ENCODE results near the gene CADM4.

CADM4 gene

GRCh38 chr19:43673637-43674036 is 34.0 kb upstream of the CADM4 start:
- Mint-ChIP-seq H3K4me3 (no peak overlapping the region), H3K27me3 (no peaks in the 10 kb centered on the region), H3K27ac (no peak overlapping the region), H3K36me3 (ENCODE audit: low read depth) (no peaks in the 10 kb centered on the region), H3K9me3 (no peaks in the 10 kb centered on the region), H3K4me1 (ENCODE audit: low read depth) (peaks cover 31% of the 10 kb centered on the region)
- no peak for DNase-seq

GRCh38 chr19:43672061-43672679 is 32.5 kb upstream of the CADM4 start:
- no peaks in the 10 kb centered on the region for H3K27me3 Mint-ChIP-seq
- peaks cover 44% of the 10 kb centered on the region for H3K4me1 Mint-ChIP-seq (ENCODE audit: low read depth)
- H3K27ac Mint-ChIP-seq, result no peak overlapping the region
- no peak for DNase-seq
- H3K9me3 Mint-ChIP-seq, result no peaks in the 10 kb centered on the region
- H3K4me3 Mint-ChIP-seq, result no peak overlapping the region
- H3K36me3 Mint-ChIP-seq (ENCODE audit: low read depth), result peaks cover 8% of the 10 kb centered on the region

DNA sequence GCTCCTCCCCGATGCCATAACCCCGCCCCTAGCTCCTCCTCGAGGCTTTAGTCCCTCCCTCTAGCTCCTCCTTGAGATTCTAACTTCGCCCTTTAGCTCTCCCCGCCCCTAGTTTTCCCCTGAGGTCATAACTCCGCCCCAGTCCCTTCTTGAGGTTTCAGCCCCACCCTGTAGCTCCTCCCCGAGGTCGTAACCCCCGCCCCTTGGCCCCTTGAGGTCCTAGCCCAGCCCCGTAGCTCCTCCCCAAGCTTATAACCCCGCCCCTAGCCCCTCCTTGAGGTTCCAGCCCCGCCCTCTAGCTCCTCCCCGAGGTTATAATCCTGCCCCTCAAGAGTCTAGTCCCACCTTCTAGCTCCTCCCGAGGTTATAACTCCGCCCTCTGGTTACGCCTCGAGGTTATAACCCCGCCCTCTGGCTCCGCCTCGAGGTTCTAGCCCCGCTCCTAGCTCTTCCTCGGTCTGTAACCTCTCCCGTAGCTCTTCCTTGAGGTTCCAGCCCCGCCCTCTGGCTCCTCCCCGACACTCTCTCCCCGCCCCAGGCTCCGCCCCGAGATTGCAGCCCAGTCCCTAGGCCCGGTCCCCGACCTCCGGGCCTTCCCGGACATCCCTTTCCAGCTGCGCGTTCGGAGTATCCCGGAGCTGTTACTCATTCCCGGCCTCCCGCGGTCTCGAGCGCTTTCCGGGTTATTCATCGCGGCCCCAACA is 28.9 kb upstream of the CADM4 start:
- DNase-seq, result peak; percentile 96
- H3K27ac Mint-ChIP-seq, result peak overlapping the region; percentile 86
- peak overlapping the region; percentile 80 for H3K4me3 Mint-ChIP-seq
- peaks cover 11% of the 10 kb centered on the region for H3K36me3 Mint-ChIP-seq (ENCODE audit: low read depth)
- H3K27me3 Mint-ChIP-seq, result no peaks in the 10 kb centered on the region
- no peaks in the 10 kb centered on the region for H3K9me3 Mint-ChIP-seq
- H3K4me1 Mint-ChIP-seq (ENCODE audit: low read depth), result peaks cover 47% of the 10 kb centered on the region

DNA sequence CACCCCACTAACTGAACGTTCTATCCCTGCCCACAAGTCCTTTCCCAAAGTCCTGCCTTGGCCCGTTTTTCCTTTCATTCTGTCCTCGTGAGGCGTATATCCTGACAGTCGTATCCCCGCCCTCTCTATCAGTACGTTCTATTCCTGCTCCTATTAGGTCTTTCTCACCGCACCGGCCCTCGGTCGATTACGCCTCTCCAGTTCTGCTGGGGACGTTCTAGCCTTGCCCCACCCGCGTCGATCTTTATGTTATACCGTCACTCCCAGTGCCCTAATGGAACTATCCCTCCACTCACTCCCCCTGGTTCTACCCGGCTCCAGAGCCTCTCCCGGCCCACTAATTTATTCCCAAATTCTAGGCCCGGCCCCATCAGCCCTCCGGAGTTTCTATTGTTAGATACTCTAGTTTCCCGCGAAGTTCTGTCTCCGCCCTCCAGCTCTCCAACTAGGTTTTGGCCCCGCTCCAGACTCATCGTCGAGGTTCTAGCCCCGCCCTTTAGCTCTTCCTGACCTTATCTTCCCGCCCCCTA is 28.3 kb upstream of the CADM4 start:
- H3K4me1 Mint-ChIP-seq (ENCODE audit: low read depth), result peaks cover 49% of the 10 kb centered on the region
- no peak for DNase-seq
- no peaks in the 10 kb centered on the region for H3K9me3 Mint-ChIP-seq
- H3K36me3 Mint-ChIP-seq (ENCODE audit: low read depth), result peaks cover 11% of the 10 kb centered on the region
- no peaks in the 10 kb centered on the region for H3K27me3 Mint-ChIP-seq
- H3K27ac Mint-ChIP-seq, result peak overlapping the region; percentile 86
- H3K4me3 Mint-ChIP-seq, result peak overlapping the region; percentile 80

- H3K27ac Mint-ChIP-seq, result peak overlapping the region; percentile 86
- DNase-seq, result no peak
- no peaks in the 10 kb centered on the region for H3K27me3 Mint-ChIP-seq
- H3K4me1 Mint-ChIP-seq (ENCODE audit: low read depth), result peaks cover 49% of the 10 kb centered on the region
- peak overlapping the region; percentile 80 for H3K4me3 Mint-ChIP-seq
- peaks cover 13% of the 10 kb centered on the region for H3K36me3 Mint-ChIP-seq (ENCODE audit: low read depth)
- H3K9me3 Mint-ChIP-seq, result no peaks in the 10 kb centered on the region
Observed at GRCh38 chr19:43667126-43667875, 27.7 kb upstream of the CADM4 start.

DNA sequence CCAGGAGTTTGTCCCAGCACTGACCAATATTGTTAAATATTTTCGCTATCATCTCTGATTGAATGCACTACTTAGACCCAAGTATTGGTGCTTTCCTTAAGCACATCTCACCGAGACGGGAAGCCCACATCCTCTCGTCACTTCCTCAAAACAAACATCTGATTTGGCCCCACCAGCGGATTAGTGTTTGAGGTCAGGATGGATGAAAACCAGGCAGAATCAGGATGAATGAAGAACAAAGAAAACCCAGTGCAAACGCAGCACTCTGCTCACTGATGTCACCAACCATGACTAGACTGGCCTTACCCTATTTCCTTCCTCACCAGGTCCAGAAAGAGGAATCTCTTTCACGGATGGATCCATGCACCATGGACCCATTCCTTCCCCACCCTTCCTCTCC is 24.4 kb upstream of the CADM4 start:
- no peaks in the 10 kb centered on the region for H3K9me3 Mint-ChIP-seq
- H3K4me1 Mint-ChIP-seq (ENCODE audit: low read depth), result peaks cover 35% of the 10 kb centered on the region
- H3K4me3 Mint-ChIP-seq, result no peak overlapping the region
- H3K36me3 Mint-ChIP-seq (ENCODE audit: low read depth), result peaks cover 15% of the 10 kb centered on the region
- no peaks in the 10 kb centered on the region for H3K27me3 Mint-ChIP-seq
- no peak for DNase-seq
- H3K27ac Mint-ChIP-seq, result peak overlapping the region; percentile 67

DNA sequence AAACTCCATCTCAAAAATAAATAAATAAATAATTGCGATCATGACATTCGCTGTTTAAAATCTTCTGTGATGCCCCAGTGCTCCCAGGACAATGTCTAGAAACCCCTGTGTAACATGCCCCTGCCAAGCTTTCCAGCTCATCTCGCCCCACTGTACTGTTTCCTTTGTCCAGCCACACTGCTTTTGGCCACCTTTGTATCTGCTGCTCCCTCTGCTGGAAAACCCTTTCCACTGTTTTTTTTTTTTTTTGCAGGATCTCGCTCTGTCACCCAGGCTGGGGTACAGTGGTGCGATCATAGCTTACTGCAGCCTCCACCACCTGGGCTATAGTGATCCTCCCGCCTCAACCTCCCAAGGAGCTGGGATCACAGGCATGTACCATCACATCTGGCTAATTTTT is 22.8 kb upstream of the CADM4 start:
- Mint-ChIP-seq H3K9me3 (peaks cover 5% of the 10 kb centered on the region), H3K27me3 (no peaks in the 10 kb centered on the region), H3K4me1 (ENCODE audit: low read depth) (peaks cover 21% of the 10 kb centered on the region), H3K27ac (no peak overlapping the region), H3K36me3 (ENCODE audit: low read depth) (peaks cover 14% of the 10 kb centered on the region), H3K4me3 (no peak overlapping the region)
- no peak for DNase-seq

DNA sequence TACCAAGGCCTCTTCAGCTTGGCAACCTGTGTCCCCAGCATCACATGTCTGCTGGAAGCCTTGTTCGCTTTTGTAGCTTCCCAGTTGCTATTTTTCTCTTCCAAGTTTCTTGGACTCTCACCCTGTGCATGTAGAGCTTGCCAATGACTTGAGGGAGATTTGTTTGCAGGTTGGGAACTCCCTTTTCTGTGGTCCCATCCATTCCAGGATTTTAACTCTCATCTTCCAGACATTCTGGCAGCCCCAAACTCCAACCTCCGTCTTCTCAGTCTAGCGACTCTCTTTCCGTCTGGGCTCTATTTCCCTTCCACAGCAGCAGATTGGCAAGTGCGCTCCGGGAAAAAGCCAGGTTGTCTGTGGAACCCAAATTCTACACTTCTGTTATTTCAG is 21.3 kb upstream of the CADM4 start:
- Mint-ChIP-seq H3K36me3 (ENCODE audit: low read depth) (peaks cover 11% of the 10 kb centered on the region), H3K27ac (no peak overlapping the region)

GRCh38 chr19:43660301-43660970 is 20.8 kb upstream of the CADM4 start:
- H3K4me3 Mint-ChIP-seq, result no peak overlapping the region
- H3K36me3 Mint-ChIP-seq (ENCODE audit: low read depth), result peaks cover 16% of the 10 kb centered on the region
- no peak for DNase-seq
- peaks cover 16% of the 10 kb centered on the region for H3K4me1 Mint-ChIP-seq (ENCODE audit: low read depth)
- no peaks in the 10 kb centered on the region for H3K27me3 Mint-ChIP-seq
- no peak overlapping the region for H3K27ac Mint-ChIP-seq
- H3K9me3 Mint-ChIP-seq, result peaks cover 5% of the 10 kb centered on the region

More for the DNA sequence above, 21.3 kb upstream of the CADM4 start:
- H3K9me3 Mint-ChIP-seq, result peaks cover 5% of the 10 kb centered on the region
- H3K27me3 Mint-ChIP-seq, result no peaks in the 10 kb centered on the region
- peaks cover 16% of the 10 kb centered on the region for H3K4me1 Mint-ChIP-seq (ENCODE audit: low read depth)
- no peak overlapping the region for H3K4me3 Mint-ChIP-seq
- DNase-seq, result no peak

DNA sequence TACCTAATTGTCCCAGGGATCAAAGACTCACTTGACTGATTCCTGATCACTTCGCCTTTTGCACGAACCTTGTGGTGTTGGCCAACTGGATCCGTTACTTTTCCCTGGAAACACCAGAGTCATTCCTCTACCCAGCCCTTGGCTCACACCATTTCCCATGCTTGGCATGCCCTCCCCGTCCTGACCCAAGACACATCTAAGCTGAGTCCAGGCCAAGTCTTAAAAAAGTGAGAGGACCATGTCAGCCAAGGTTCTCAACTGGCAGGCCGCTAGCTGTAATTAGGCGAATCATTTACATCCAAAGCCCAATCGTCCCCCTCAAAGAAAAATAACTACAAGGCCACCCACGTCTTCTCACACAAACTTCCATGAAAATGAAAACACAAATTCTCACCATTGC is 18.8 kb upstream of the CADM4 start:
- peaks cover 5% of the 10 kb centered on the region for H3K9me3 Mint-ChIP-seq
- H3K27ac Mint-ChIP-seq, result no peak overlapping the region
- peaks cover 2% of the 10 kb centered on the region for H3K4me1 Mint-ChIP-seq (ENCODE audit: low read depth)
- H3K36me3 Mint-ChIP-seq (ENCODE audit: low read depth), result peaks cover 27% of the 10 kb centered on the region
- no peak overlapping the region for H3K4me3 Mint-ChIP-seq
- H3K27me3 Mint-ChIP-seq, result no peaks in the 10 kb centered on the region
- DNase-seq, result no peak

GRCh38 chr19:43658001-43658400 is 18.4 kb upstream of the CADM4 start:
- H3K9me3 Mint-ChIP-seq, result peaks cover 5% of the 10 kb centered on the region
- peaks cover 31% of the 10 kb centered on the region for H3K36me3 Mint-ChIP-seq (ENCODE audit: low read depth)
- no peaks in the 10 kb centered on the region for H3K4me1 Mint-ChIP-seq (ENCODE audit: low read depth)

GRCh38 chr19:43656436-43656835 is 16.8 kb upstream of the CADM4 start:
- DNase-seq, result no peak
- Mint-ChIP-seq H3K36me3 (ENCODE audit: low read depth) (peaks cover 34% of the 10 kb centered on the region), H3K27me3 (no peaks in the 10 kb centered on the region), H3K27ac (no peak overlapping the region), H3K4me3 (no peak overlapping the region), H3K4me1 (ENCODE audit: low read depth) (no peaks in the 10 kb centered on the region), H3K9me3 (peaks cover 5% of the 10 kb centered on the region)

More at GRCh38 chr19:43658001-43658400, 18.4 kb upstream of the CADM4 start:
- H3K27ac Mint-ChIP-seq, result no peak overlapping the region
- DNase-seq, result no peak
- no peak overlapping the region for H3K4me3 Mint-ChIP-seq
- no peaks in the 10 kb centered on the region for H3K27me3 Mint-ChIP-seq

GRCh38 chr19:43652546-43652874 is 12.9 kb upstream of the CADM4 start:
- Mint-ChIP-seq H3K4me3 (no peak overlapping the region), H3K27ac (no peak overlapping the region), H3K27me3 (no peaks in the 10 kb centered on the region), H3K36me3 (ENCODE audit: low read depth) (peaks cover 31% of the 10 kb centered on the region), H3K4me1 (ENCODE audit: low read depth) (no peaks in the 10 kb centered on the region), H3K9me3 (no peaks in the 10 kb centered on the region)
- no peak for DNase-seq

DNA sequence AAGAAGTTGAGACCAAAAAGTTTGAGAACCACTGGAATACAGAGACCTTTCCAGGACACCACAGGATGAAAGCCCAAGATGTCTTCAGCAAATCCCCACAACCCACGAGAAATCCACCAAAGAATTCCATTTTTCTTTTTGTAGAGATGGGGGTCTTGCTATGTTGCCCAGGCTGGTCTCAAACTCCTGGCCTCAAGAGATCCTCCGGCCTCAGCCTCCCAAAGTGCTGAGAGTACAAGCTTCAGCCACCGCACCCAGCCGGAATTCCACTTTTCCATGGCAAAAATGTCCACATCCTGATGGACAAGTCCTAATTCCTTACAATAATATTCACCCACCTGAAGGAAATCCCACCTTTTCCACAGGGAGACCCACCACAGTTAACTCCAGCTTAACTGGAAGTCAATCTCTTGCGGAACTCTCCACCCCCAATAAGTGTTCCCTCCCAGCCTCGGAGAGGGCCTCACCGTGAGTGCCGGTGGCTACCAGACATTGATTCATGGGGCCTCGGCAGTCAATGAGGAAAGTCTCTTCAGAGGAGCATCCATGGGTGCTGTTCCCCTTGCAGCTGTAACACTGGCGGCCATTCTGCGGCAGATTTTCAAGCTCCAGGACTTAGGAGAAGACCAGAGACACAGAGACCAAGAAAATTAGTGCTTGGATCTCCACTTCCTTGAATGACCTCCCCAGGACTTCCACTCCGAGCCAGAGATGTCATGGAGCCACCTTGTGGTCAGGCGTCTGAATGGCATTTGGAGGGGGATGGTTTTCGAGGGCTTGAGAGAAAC is 12.3 kb upstream of the CADM4 start:
- Mint-ChIP-seq H3K9me3 (no peaks in the 10 kb centered on the region), H3K4me1 (ENCODE audit: low read depth) (no peaks in the 10 kb centered on the region), H3K27me3 (no peaks in the 10 kb centered on the region), H3K4me3 (no peak overlapping the region), H3K27ac (no peak overlapping the region), H3K36me3 (ENCODE audit: low read depth) (peaks cover 35% of the 10 kb centered on the region)
- DNase-seq, result peak; percentile 56
